Measurements from ENCODE around the gene SIK3. TPM values are rescaled to one million over a fixed set of nuclear protein-coding genes. Genes with fewer than 3 reads are reported as not detected.

Gene SIK3
- total RNA-seq, 1 experiment from 2014 or later: 17.4 TPM

DNA sequence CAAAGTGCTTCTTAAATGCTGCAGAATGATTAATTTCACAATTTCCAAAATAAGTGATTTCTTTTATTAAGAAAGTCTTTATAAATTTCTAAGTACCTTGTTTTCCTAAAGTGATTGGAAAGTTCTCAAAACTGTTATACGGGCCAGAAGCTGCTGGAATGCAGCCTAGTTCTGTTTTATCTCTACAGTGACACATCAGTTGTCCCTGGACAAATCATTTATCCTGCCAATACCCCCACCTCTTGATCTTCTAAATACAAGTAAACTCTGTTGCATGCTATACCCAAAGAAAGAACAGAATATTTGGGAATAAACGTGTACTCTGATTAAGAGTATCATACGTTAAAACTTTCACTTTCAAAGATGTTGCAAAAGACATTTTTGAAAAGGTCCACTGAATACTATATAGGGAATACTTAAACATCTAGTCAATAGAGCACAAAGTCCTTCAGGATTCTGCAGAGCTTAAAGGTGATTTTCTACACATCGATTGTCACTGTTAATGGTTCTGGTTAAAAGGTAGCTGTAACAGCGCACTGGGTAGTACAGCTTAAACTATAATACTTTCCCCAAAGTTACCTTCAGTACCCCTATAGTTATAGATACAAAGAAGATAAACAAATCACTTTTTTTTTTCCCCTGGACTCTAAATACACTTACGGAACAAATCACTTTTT lies 168.7 kb downstream of the SIK3 start:
- BruUV-seq (replicated peaks): no TSS peak
- peaks cover 5% of the 10 kb centered on the region for H3K36me3 Mint-ChIP-seq (ENCODE audit: insufficient read depth, unreplicated experiment)
- no peak for TF ChIP-seq CTCF (IDR thresholded peaks at IDR 0.05; ENCODE audit: unreplicated experiment)
- H3K27me3 Mint-ChIP-seq (ENCODE audit: unreplicated experiment): no peaks in the 10 kb centered on the region
- DNase-seq: no peak
- peaks cover 9% of the 10 kb centered on the region for H3K4me1 Mint-ChIP-seq (ENCODE audit: low read depth, unreplicated experiment)
- intact Hi-C loops (cut with micrococcal nuclease; ENCODE audit: unreplicated experiment): no loop called here
- CTCF ChIA-PET: interaction anchor here (0.7 kb wide), 1 partner anchor 124 kb away, joined by 3 read pairs; no protein-coding TSS in a partner anchor
- H3K27ac Mint-ChIP-seq (ENCODE audit: unreplicated experiment): no peak overlapping the region
- no peaks in the 10 kb centered on the region for H3K9me3 Mint-ChIP-seq (ENCODE audit: low read depth, unreplicated experiment)
- H3K4me3 Mint-ChIP-seq (ENCODE audit: low read depth, unreplicated experiment): no peak overlapping the region

- Mint-ChIP-seq H3K4me1 (ENCODE audit: low read depth, unreplicated experiment) (peaks cover 9% of the 10 kb centered on the region), H3K36me3 (ENCODE audit: insufficient read depth, unreplicated experiment) (peaks cover 5% of the 10 kb centered on the region), H3K9me3 (ENCODE audit: low read depth, unreplicated experiment) (no peaks in the 10 kb centered on the region), H3K27me3 (ENCODE audit: unreplicated experiment) (no peaks in the 10 kb centered on the region), H3K27ac (ENCODE audit: unreplicated experiment) (no peak overlapping the region), H3K4me3 (ENCODE audit: low read depth, unreplicated experiment) (no peak overlapping the region)
- CTCF ChIA-PET: no interaction called here
- no peak for TF ChIP-seq CTCF (IDR thresholded peaks at IDR 0.05; ENCODE audit: unreplicated experiment)
- intact Hi-C loops (cut with micrococcal nuclease; ENCODE audit: unreplicated experiment): no loop called here
- DNase-seq: no peak
- no TSS peak for BruUV-seq (replicated peaks)
Observed at GRCh38 chr11:116928845-116929244, 169.4 kb downstream of the SIK3 start.

DNA sequence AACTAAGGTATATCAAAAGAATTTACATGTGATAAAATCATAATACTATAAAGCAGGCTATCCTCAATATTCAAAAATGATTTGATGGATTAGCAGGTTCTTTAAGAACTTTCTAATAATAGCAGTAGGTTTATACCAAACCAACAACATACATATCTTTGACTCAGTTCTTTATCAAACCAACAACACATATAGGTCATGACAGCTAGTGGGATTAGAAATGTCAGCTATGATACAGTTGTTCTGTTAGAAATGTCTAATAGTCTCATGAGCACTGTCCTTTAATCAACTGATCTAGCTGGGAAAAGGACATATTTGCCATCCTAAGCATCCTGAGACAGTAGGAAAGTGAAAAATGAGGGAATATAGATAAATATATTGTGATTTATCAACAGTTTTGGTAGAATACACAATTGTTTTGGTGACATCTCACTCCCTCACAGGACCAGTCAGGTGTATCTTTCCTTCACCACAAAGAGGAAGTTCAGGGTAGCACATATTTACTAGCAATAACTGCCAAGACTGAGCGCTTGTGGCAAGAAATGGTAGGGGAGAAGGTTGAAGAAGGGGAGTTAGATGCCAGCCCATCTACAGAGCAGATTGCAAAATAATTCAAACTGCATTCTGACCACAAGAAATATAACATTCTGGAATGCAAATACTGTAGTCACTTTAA lies 170.0 kb downstream of the SIK3 start:
- Mint-ChIP-seq H3K9me3 (ENCODE audit: low read depth, unreplicated experiment) (no peaks in the 10 kb centered on the region), H3K27ac (ENCODE audit: unreplicated experiment) (no peak overlapping the region), H3K36me3 (ENCODE audit: insufficient read depth, unreplicated experiment) (peaks cover 5% of the 10 kb centered on the region), H3K4me3 (ENCODE audit: low read depth, unreplicated experiment) (no peak overlapping the region), H3K27me3 (ENCODE audit: unreplicated experiment) (no peaks in the 10 kb centered on the region), H3K4me1 (ENCODE audit: low read depth, unreplicated experiment) (peaks cover 9% of the 10 kb centered on the region)
- TF ChIP-seq CTCF (IDR thresholded peaks at IDR 0.05; ENCODE audit: unreplicated experiment): no peak
- no TSS peak for BruUV-seq (replicated peaks)
- no peak for DNase-seq
- intact Hi-C loops (cut with micrococcal nuclease; ENCODE audit: unreplicated experiment): no loop called here
- CTCF ChIA-PET: no interaction called here

DNA sequence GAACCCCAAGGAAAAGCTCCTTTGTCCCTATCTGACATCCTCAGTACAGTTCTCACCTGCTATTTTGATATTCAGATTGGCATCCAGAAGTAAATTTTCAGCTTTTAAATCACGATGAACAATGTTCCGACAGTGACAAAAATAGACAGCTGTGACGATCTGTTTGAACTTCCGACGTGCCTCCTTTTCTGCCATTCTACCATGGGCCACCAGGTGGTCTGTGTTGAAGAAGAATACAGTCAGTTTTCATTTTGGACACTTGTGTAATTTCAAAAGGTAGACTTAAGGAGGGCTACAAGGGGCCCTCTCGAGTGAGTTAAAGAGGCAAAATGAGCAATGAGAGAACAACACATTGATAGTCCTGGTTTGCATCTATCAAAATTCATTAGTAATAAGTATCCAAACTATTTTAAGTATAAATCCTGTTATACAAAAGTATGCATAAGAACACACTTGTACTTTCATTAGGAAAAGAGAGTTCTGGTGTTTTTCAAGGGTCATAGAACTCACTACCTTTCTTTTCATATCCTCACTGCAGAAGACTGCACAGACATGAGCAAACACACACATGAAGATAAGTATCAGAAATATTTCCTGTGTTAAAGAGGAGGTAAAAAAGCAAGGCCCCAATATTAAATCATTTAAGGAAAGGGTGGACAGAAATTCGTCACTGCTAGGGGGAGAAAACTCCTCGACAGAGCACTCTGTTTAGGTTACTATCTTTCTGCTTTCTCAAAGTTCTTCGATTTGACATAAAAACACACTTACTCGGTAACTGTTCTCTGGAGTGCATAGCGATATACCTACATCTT lies 170.9 kb downstream of the SIK3 start:
- no peaks in the 10 kb centered on the region for H3K27me3 Mint-ChIP-seq (ENCODE audit: unreplicated experiment)
- no TSS peak for BruUV-seq (replicated peaks)
- no peaks in the 10 kb centered on the region for H3K9me3 Mint-ChIP-seq (ENCODE audit: low read depth, unreplicated experiment)
- H3K4me1 Mint-ChIP-seq (ENCODE audit: low read depth, unreplicated experiment): peaks cover 9% of the 10 kb centered on the region
- no peak overlapping the region for H3K27ac Mint-ChIP-seq (ENCODE audit: unreplicated experiment)
- CTCF ChIA-PET: interaction anchor here (0.7 kb wide), 1 partner anchor 150 kb away, joined by 3 read pairs; no protein-coding TSS in a partner anchor
- peaks cover 5% of the 10 kb centered on the region for H3K36me3 Mint-ChIP-seq (ENCODE audit: insufficient read depth, unreplicated experiment)
- DNase-seq: no peak
- no peak for TF ChIP-seq CTCF (IDR thresholded peaks at IDR 0.05; ENCODE audit: unreplicated experiment)
- intact Hi-C loops (cut with micrococcal nuclease; ENCODE audit: unreplicated experiment): no loop called here
- H3K4me3 Mint-ChIP-seq (ENCODE audit: low read depth, unreplicated experiment): no peak overlapping the region
